Astrocyte (in vitro differentiated cells and primary cell): ENCODE results near the gene MIA3.

Source experiments
- EZH2 ChIP-seq: IDR thresholded peaks from 2 replicates; pipeline ENCODE4 v1.6.1; 2012; ENCODE audit warnings: mild to moderate bottlenecking, low read length, inconsistent platforms; ENCODE audit not compliant: insufficient read depth
- TF ChIP-seq, protein P1 (sequence below): IDR thresholded peaks from 2 replicates; pipeline ENCODE4 v1.5.1; 2011; ENCODE audit warnings: low read depth, mild to moderate bottlenecking, inconsistent platforms, low read length, moderate library complexity; ENCODE audit not compliant: insufficient read depth

DNA sequence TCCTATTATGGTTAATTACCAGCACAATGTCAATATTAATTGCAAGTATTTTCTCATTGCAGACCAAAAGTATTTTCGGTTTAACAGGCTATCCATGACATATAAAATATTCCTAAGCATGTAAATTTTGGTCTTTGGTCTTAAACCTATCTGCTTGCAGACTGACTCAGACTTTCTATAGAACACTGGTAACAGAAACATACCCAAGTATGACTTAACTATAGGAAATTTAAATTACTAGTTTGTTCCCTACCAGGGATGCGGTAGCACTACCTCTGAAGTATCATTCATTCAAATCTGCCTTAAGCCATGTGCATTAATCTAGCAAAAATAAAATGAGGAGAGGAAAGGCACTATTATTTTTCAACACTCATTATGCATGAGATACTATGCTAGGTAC, 31.1 kb upstream of the MIA3 start:
- TF ChIP-seq, protein P1, sequence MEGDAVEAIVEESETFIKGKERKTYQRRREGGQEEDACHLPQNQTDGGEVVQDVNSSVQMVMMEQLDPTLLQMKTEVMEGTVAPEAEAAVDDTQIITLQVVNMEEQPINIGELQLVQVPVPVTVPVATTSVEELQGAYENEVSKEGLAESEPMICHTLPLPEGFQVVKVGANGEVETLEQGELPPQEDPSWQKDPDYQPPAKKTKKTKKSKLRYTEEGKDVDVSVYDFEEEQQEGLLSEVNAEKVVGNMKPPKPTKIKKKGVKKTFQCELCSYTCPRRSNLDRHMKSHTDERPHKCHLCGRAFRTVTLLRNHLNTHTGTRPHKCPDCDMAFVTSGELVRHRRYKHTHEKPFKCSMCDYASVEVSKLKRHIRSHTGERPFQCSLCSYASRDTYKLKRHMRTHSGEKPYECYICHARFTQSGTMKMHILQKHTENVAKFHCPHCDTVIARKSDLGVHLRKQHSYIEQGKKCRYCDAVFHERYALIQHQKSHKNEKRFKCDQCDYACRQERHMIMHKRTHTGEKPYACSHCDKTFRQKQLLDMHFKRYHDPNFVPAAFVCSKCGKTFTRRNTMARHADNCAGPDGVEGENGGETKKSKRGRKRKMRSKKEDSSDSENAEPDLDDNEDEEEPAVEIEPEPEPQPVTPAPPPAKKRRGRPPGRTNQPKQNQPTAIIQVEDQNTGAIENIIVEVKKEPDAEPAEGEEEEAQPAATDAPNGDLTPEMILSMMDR = no peak
- TF ChIP-seq EZH2 = no peak
